GM18502 (cell line): ENCODE measurements around the gene COL16A1.

Experiments
- ATAC-seq: cut with Tn5 transposase; IDR thresholded peaks from one replicate; pipeline ENCODE4 v1.9.1; 2021; ENCODE audit warnings: mild to moderate bottlenecking; ENCODE audit not compliant: unreplicated experiment, poor library complexity

The COL16A1 gene

GRCh38 chr1:31669433-31669785 lies 34.4 kb downstream of the COL16A1 start:
- ATAC-seq, result no peak

GRCh38 chr1:31668303-31668883 lies 35.4 kb downstream of the COL16A1 start:
- no peak for ATAC-seq

GRCh38 chr1:31667065-31667785 lies 36.6 kb downstream of the COL16A1 start:
- no peak for ATAC-seq

- ATAC-seq, result no peak
These were observed 37.4 kb downstream of the COL16A1 start for GRCh38 chr1:31666263-31666963.

- ATAC-seq, result no peak
These were observed 38.5 kb downstream of the COL16A1 start for GRCh38 chr1:31665234-31665878.

- ATAC-seq, result no peak
These were observed 39.3 kb downstream of the COL16A1 start for GRCh38 chr1:31664528-31664927.

- no peak for ATAC-seq
These were observed 40.0 kb downstream of the COL16A1 start for GRCh38 chr1:31663622-31664452.

GRCh38 chr1:31662463-31662862 lies 41.4 kb downstream of the COL16A1 start:
- ATAC-seq, result no peak

GRCh38 chr1:31661856-31662255 lies 42.0 kb downstream of the COL16A1 start:
- no peak for ATAC-seq

GRCh38 chr1:31660871-31661455 lies 42.9 kb downstream of the COL16A1 start:
- no peak for ATAC-seq

GRCh38 chr1:31659889-31660288 lies 43.9 kb downstream of the COL16A1 start:
- no peak for ATAC-seq

- ATAC-seq, result no peak
These were observed 45.1 kb downstream of the COL16A1 start for GRCh38 chr1:31658721-31659120.

- no peak for ATAC-seq
These were observed 45.8 kb downstream of the COL16A1 start for GRCh38 chr1:31657972-31658510.

GRCh38 chr1:31657020-31657804 lies 46.6 kb downstream of the COL16A1 start:
- ATAC-seq, result no peak

- ATAC-seq, result no peak
These were observed 48.1 kb downstream of the COL16A1 start for GRCh38 chr1:31655756-31656155.

- ATAC-seq, result no peak
These were observed 48.7 kb downstream of the COL16A1 start for GRCh38 chr1:31655104-31655503.

GRCh38 chr1:31654474-31654776 lies 49.4 kb downstream of the COL16A1 start:
- ATAC-seq, result no peak

- no peak for ATAC-seq
These were observed 49.9 kb downstream of the COL16A1 start for GRCh38 chr1:31653717-31654473.
